H4 (cell line): Measurements from ENCODE around the gene SMIM5. TPM values are rescaled to one million over a fixed set of nuclear protein-coding genes. Genes with fewer than 3 reads are reported as not detected.
"Not testable (repeated sequence)": the region's sequence is repeated elsewhere in the genome, so short reads cannot be mapped to it uniquely, and the experiment has no call there.

Experiments used
- DNase-seq: peaks from one replicate; pipeline ENCODE4 v3.0.0-alpha.2; 2015; ENCODE audit warnings: low spot score
- total RNA-seq: library from RNA; depleted of rRNA; stranded (reverse); fragments of >200 nt; shearing (Covaris generic); gene quantifications from 2 replicates; pipeline ENCODE4 v1.2.3, GENCODE V29; 2014

SMIM5 gene
- total RNA-seq, 1 experiment from 2014 or later = not detected

GRCh38 chr17:75624714-75625345, 8.4 kb upstream of the SMIM5 start:
- no peak for DNase-seq

- DNase-seq = no peak
Observed at GRCh38 chr17:75625813-75626486, 7.3 kb upstream of the SMIM5 start.

GRCh38 chr17:75626496-75627038, 6.7 kb upstream of the SMIM5 start:
- DNase-seq = no peak

GRCh38 chr17:75627094-75627493, 6.1 kb upstream of the SMIM5 start:
- DNase-seq = no peak

- no peak for DNase-seq
Observed at GRCh38 chr17:75628425-75628824, 4.8 kb upstream of the SMIM5 start.

GRCh38 chr17:75629157-75629556, 4.1 kb upstream of the SMIM5 start:
- DNase-seq = no peak

DNA sequence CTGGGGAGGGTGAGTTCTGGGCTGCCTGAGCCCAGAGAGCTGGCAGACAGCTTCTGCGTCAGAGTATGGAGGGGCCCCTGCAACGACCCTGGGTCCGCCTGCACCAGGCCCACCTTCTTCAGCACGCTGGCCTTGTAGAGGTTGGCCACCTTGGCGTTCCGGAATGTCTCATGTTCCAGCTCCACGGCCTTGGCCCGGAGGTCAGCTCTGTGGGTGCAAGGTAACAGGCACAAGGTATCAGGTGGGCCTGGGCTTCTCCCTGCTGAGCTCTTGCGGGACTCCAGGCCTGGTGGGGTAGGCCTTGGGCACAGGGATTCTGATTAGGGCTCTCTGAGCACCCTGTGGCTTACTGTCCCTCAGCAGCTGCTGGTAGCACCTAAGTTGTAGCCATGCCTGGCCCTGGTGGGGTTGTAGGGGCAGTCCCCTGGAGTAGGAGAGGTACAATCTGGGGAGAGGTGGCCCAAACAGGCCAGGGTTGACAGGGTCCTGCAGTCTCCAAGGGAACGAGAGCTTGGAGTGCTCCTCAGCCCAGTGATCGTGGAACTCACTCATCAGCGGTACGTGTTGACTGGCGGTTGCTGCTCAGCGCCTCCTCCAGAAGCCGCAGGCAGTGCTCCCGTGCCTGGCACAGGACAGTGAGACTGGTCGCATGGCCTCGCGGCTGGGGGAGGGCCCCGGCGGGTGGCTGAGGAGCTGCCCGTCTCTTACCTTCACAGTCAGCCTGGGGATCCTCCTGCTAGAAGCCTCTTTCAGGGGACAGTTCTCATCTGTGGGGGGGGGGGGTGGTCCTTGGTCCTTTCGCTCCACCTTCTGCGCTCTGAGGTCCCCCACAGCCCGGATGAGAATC, 2.9 kb upstream of the SMIM5 start:
- no peak for DNase-seq

DNA sequence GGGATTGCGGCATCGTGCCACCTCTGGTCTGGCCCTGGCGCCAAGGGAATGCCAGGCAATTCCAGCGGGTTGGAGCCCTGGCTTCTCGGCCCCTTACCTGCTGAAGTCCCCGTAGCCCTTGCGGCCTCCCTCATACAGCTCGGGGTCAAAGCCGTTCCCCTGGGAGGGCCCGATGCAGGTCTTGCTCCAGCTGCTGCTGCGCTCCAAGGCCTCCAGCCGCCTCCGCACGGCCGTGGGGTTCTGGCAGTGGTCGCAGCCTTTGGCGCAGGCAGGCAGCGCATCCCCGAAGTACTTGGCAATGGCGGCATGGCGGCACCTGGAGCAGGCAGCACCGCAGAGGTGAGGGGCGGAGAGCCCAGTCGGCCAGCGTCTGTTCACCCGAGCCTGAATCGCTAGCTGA, 1.9 kb upstream of the SMIM5 start:
- DNase-seq = no peak

GRCh38 chr17:75632428-75632827, 806 bp upstream of the SMIM5 start:
- DNase-seq = no peak

GRCh38 chr17:75633486-75634375, 497 bp downstream of the SMIM5 start:
- DNase-seq = peak; percentile 88

DNA sequence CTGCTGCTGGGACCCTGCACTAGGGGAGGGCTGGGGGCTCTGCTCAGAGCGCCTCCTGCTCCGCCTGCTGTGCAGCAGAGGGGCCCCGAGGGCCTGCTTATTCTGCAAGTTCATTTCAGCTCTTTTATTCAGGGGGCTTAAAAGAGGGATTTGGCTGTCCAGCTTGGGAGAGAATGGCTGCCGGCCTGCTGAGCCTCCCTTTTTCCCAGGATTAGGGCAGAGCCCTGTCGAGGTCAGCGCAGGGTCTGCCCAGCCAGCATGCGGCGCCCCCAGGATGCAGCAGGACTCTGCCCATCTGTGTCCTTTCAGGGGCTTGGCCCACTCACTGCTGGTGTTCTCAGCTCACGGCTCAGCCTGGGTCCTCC, 1.1 kb downstream of the SMIM5 start:
- no peak for DNase-seq

GRCh38 chr17:75634754-75635609, 1.7 kb downstream of the SMIM5 start:
- DNase-seq = no peak

DNA sequence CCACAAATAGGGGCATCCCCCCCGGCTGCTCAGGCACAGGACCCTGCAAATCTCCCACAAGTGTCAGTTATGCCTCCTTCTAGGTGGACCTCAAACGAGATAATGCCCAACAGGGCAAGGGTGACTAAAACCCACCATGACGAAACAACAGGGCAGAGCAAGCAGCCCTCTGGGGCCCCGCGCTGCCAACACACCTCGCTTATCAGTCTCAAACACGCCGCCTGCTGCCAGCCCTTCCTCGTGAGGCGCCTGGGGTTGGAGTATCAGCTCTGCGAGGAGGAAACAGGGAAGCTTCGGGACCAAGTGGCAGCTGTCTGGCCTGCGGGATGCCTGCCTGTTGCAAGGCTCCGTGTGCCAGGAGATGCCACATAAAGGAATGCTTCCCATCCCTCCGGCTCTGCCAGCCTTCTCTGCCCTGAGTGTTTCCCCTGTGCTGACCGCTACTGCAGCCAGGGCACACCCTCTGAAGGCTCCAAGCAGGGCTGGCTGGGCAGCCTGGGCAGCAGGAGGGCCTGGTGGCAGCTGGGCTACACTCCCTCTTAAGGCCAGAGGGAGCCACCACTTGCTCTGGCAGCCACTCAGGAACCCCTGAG, 2.5 kb downstream of the SMIM5 start:
- no peak for DNase-seq

DNA sequence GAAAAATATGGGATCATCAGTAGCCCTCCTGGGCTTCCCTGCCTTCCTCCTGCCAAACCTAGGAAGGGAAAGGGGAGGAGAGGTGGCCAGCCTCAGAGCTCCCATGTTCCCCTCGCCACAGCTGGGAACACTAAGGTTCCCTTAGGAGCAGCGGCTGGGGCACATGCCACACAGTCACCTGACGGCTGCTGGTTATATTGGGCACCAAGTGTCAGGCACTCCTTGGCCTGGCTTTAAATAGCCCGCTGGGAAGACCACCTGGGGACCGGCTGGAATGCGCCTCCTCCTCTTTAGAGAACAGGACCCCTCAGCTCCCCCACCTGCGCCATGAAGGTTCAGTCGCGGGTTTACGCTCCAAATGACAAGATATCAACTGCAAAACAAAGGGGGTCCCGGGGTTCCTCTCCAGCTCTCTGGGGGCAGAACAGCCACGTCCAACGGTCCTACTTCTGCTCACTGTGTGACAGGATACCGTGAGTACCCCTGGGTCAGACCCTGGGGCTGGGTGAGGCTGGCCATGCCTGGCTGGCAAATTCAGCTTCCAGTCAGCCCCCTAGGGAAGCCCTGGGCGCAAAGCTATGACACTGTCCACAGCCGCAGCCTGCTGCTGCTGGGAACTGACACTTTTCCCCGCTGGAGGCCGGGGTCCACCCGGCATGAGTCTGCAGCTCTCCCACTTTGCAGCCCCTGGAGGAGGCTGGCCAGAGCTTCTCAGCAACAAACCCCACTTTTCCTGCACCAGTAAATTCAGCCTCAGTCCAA, 3.3 kb downstream of the SMIM5 start:
- DNase-seq = no peak

- DNase-seq = no peak
Observed at GRCh38 chr17:75637143-75637538, 3.9 kb downstream of the SMIM5 start.

DNA sequence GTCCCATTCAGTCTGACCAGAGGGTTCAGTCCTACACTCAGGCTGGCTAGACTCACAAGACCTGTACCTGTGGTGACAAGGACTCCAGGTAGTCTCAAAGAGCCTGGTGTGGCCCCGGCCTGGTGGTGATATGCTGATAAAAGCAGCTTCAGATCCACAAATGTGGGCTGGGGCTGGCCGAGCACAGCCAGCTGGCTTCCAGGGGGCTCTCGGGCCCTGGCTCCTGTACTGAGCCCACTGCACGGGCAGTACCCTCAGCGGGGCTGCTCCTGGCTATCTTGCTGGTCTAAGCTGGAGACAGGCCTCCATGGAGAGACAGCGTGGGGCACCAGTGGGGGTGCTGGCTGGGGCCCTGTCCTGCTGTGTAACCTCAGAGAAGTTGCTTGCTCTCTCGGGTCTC, 4.3 kb downstream of the SMIM5 start:
- no peak for DNase-seq

DNA sequence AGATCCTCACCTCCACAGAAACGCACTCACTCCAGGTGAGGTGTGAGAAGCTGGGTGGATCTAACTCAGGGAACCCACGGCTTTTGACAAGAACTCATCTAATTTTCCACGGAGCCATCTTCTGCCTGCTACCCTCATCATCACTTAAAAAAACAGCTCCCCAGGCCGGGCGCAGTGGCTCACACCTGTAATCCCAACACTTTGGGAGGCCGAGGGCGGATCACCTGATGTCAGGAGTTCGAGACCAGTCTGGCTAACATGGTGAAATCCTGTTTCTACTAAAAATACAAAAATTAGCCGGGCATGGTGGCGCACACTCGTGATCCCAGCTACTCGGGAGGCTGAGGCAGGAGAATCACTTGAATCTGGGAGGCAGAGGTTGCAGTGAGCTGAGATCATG, 4.8 kb downstream of the SMIM5 start:
- not testable (repeated sequence) for DNase-seq

DNA sequence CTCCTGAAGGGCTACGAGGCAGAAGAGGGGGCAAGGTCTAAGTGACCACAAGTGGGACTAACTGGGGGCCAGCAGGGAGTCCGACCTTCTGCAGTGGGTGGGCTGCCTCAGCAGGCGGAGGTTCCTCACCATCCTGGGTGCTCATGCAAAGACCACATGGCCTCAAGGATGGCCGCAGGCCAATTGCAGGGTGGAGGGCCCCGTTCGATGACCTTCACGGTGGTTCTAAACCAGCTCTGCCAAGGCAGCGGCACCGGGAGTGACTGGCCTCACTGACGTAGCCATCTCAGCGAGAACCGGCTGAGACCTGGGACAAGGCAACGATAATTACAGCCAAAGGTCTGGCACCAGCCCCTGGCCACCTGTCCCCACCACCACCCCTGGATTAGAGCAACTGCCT, 5.7 kb downstream of the SMIM5 start:
- DNase-seq = no peak

GRCh38 chr17:75639327-75639726, 6.1 kb downstream of the SMIM5 start:
- DNase-seq = no peak
